Thoracic aorta (tissue), 2 donors: Measurements from ENCODE around the gene ZNF519. TPM values are rescaled to one million over a fixed set of nuclear protein-coding genes. Genes with fewer than 3 reads are reported as not detected.

ENCODE experiments used
- ATAC-seq: fragments of 150-250 bp; one replicate; pipeline ENCODE4 v1.8.0; 2017; ENCODE audit warnings: low read depth; ENCODE audit not compliant: insufficient number of reproducible peaks, low FRiP score
- DNase-seq: peaks from one replicate; pipeline ENCODE4 v3.0.0-alpha.2; 2020; ENCODE audit warnings: low spot score
- H3K27ac ChIP-seq, 2 donors: fragments of 200-600 bp; sonication (generic); 1 replicate in 1 of 2; 2 replicates in 1 of 2; pipeline ENCODE4 v1.5.1; 2016; ENCODE audit warnings: mild to moderate bottlenecking in 2 of 2, moderate library complexity in 2 of 2
- H3K27me3 ChIP-seq: fragments of 200-600 bp; sonication (generic); replicated peaks from 2 replicates; pipeline ENCODE4 v1.6.0; 2016; ENCODE audit warnings: mild to moderate bottlenecking; ENCODE audit not compliant: insufficient read depth
- H3K36me3 ChIP-seq: fragments of 200-600 bp; sonication (generic); one replicate; pipeline ENCODE4 v1.5.1; 2016
- H3K4me1 ChIP-seq, 2 donors: fragments of 200-600 bp; sonication (generic); 1 replicate in 1 of 2; 2 replicates in 1 of 2; pipeline versions ENCODE4 v1.5.1 to v1.6.0; 2016; ENCODE audit warnings: low read depth in 2 of 2, mild to moderate bottlenecking in 1 of 2; ENCODE audit not compliant: control insufficient read depth in 1 of 2
- H3K4me3 ChIP-seq: fragments of 200-600 bp; sonication (generic); 2 replicates; pipeline ENCODE4 v1.5.1; 2016; ENCODE audit warnings: mild to moderate bottlenecking
- H3K9me3 ChIP-seq: fragments of 200-600 bp; sonication (generic); 2 replicates; pipeline ENCODE4 v1.5.1; 2016
- CTCF ChIP-seq: fragments of 200-600 bp; sonication (generic); IDR thresholded peaks from one replicate; pipeline ENCODE4 v1.5.1; 2019; ENCODE audit warnings: antibody characterized with exemption
- total RNA-seq, 2 donors: library from RNA; depleted of rRNA; stranded (reverse); fragments of >200 nt; gene quantifications; one replicate each; pipeline versions ENCODE4 v1.1.0 to v1.2.3, GENCODE V29; 2016

Gene ZNF519
- total RNA-seq, 2 donors from 2014 or later = 1.7 to 10.4 TPM

DNA sequence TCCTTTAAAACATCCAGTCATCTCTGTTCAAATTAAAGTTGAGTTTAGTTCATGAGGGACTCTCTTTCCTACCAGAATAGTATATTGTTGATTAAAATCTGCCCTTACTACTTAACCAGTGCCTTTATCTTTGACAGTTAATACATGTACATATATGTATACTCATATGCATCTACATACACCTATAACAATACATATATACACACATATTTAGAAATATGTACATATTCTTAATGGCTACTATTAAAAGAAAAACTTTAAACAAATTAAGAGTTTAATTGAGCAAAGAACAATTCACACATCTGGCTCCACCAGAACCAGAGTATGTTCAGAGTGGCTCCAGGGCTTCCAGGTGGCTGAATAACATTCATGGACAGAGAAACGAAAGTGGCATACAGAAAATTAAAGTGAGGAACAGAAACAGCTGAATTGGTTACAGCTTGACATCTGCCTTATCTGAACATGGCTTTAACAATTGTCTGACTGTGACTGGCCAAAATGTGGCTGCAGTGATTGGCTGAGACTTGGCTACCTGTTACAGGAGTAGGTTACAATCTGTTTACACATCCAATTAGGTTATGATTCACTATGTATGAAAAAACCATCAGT lies 38.8 kb downstream of the ZNF519 start:
- no peaks in the 10 kb centered on the region for H3K27me3 ChIP-seq
- H3K9me3 ChIP-seq = no peaks in the 10 kb centered on the region
- DNase-seq = no peak
- no peak for ATAC-seq
- TF ChIP-seq CTCF = no peak
- no peaks in the 10 kb centered on the region for H3K36me3 ChIP-seq
- H3K4me1 ChIP-seq = no peaks in the 10 kb centered on the region
- H3K27ac ChIP-seq = no peak overlapping the region
- H3K4me3 ChIP-seq = no peak overlapping the region

DNA sequence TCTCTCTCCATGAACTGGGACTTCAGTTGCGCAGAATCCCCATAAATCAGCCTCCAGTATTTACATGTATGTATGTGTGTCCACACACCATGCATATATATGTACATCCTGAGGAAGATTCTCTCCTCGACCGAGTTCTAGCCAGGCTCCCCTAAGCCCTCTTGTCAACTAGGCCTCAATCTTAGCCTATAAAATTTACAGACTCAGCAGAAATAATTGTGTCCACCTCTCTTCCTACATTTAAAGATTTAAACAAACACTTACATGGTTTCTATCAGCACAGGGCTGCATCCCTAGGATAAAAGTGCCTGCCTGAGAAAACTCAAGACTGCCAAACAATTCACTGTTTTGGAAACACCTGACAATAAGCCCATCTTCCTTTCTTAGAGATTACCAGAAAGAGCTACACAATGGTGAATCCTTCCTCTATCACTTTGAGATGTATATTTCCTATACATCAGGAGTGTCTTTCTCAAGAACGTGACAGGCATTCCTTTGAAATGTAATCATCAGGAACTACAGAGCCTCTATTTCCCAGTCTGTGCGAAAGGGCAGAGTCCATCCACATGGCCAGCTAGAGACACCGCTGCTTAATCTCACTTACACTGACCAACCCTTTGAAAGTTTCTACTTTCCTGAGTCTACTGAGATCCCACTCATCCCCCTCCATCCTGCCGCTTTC lies 39.5 kb downstream of the ZNF519 start:
- no peak for ATAC-seq
- TF ChIP-seq CTCF = no peak
- no peak for DNase-seq
- Histone ChIP-seq H3K4me1 (no peaks in the 10 kb centered on the region), H3K27ac (no peak overlapping the region), H3K9me3 (no peaks in the 10 kb centered on the region), H3K27me3 (no peaks in the 10 kb centered on the region), H3K4me3 (no peak overlapping the region), H3K36me3 (no peaks in the 10 kb centered on the region)

GRCh38 chr18:14089781-14090180 lies 42.5 kb downstream of the ZNF519 start:
- no peaks in the 10 kb centered on the region for H3K4me1 ChIP-seq
- H3K36me3 ChIP-seq = no peaks in the 10 kb centered on the region
- no peak for TF ChIP-seq CTCF
- H3K27me3 ChIP-seq = no peaks in the 10 kb centered on the region
- no peaks in the 10 kb centered on the region for H3K9me3 ChIP-seq
- no peak overlapping the region for H3K4me3 ChIP-seq
- DNase-seq = no peak
- ATAC-seq = no peak
- no peak overlapping the region for H3K27ac ChIP-seq

GRCh38 chr18:14089191-14089590 lies 43.0 kb downstream of the ZNF519 start:
- no peaks in the 10 kb centered on the region for H3K36me3 ChIP-seq
- no peaks in the 10 kb centered on the region for H3K4me1 ChIP-seq
- ATAC-seq (no peak), DNase-seq (no peak)
- H3K4me3 ChIP-seq = no peak overlapping the region
- no peak overlapping the region for H3K27ac ChIP-seq
- no peaks in the 10 kb centered on the region for H3K27me3 ChIP-seq
- H3K9me3 ChIP-seq = no peaks in the 10 kb centered on the region
- TF ChIP-seq CTCF = no peak

DNA sequence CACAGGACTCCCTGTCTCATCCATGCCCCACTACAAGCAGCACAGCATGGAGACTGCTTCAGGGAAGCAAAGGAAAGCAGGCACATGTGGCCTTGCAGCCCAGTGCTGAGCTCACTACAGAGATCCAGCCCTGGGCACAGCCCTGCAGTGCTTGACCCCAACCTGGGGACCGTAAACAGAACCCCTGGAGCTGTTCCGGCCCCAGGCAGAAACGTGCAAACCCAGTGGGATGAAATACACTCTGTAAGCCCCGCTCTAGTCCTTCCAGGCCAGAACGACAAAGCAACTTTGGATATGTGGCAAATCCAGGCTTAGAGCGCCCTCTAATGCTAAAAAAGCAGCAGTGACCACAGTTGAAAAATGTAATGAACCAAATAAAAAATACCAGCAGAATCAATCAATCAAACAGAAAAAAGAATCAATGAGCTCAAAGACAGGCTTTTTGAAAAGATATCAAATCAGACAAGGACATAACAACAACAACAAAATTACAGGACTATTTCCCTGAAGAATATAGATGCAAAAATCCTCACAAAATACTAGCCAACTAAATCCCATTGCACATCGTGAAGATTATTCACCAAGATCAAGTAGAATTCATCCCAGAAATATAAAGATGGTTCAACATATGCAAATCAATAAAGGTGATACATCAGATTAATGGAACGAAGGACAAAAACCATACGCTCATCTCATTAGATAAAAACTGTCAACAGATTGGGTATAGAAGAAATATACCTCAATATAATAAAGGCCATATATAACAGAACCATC lies 45.6 kb downstream of the ZNF519 start:
- Histone ChIP-seq H3K36me3 (no peaks in the 10 kb centered on the region), H3K9me3 (no peaks in the 10 kb centered on the region), H3K27ac (no peak overlapping the region), H3K4me3 (no peak overlapping the region), H3K4me1 (no peaks in the 10 kb centered on the region), H3K27me3 (no peaks in the 10 kb centered on the region)
- ATAC-seq (no peak), DNase-seq (no peak)
- no peak for TF ChIP-seq CTCF
